Measurements from ENCODE around the gene DNM1L.
"Not testable (repeated sequence)": the region's sequence is repeated elsewhere in the genome, so short reads cannot be mapped to it uniquely, and the experiment has no call there.

DNM1L gene

DNA sequence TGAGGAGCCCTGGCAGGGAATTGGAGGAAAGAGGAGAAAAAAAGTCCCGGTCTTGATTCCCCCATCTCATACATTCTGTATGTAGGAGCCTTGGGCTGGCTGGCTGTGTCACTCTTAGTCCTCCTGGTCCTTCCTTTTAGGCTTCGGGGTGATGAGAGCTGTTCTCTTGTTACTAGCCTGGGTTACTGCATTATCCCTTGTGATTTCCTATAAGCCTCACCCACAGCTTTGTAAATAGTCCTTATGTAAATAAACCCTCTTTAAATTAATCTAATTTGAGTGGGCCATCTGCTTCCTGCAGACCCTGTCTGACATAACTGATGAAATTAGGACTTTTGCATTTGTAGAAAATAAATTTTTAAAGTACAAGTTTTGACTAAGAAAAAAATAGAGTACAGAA lies 19.2 kb downstream of the DNM1L start:
- DNase-seq: peak; percentile 42

DNA sequence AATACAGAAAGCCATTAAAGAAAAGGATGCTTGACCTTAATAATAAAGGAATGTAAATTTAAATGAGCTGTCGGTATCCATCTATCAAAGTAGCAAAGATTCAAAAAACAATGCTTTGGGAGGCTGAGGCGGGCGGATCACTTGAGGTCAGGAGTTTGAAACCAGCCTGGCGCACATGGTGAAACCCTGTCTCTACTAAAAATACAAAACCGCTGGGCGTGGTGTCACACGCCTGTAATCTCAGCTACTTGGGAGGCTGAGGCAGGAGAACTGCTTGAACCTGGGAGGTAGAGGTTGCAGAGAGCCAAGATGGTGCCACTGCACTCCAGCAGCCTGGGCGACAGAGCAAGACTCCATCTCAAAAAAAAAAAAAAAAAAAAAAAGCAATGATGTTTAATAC lies 20.3 kb downstream of the DNM1L start:
- DNase-seq: not testable (repeated sequence)

DNA sequence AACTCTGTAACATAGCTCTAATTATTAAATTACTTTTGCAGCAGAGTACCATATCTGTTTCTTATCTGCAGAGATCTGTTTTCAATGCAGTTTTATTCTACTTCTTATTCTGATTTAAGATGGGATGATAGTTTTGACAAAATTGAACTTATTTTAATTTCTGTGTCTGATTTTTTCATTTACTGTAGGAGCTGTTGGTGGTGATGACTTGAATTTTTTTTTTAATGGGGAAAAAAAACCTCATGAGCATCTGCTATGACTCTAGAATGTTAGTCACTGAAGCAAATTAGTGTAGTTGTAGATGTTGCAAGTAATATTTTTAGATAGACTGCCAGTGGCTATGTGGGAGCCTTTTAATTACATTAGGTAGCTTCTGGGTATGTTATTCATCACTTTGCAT lies 23.4 kb downstream of the DNM1L start:
- no peak for DNase-seq

DNA sequence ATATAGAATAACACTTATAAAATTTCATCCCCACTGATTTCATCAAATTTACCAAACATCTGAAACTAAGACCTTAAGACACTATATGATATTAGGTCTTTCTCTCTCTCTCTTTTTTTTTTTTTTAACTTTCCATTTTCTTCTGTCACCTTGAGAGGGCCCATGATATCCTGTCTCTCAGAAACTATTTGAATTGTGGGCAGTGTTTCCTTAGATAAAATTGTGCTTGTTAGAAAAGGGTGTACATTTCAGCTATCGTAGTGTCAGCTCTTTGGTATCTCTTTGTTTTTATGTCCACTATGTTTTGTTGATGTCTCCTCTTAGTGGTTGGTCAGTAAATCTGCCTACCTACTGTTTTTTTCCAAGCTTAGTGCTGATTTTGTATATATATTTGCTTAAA lies 23.8 kb downstream of the DNM1L start:
- no peak for DNase-seq

DNA sequence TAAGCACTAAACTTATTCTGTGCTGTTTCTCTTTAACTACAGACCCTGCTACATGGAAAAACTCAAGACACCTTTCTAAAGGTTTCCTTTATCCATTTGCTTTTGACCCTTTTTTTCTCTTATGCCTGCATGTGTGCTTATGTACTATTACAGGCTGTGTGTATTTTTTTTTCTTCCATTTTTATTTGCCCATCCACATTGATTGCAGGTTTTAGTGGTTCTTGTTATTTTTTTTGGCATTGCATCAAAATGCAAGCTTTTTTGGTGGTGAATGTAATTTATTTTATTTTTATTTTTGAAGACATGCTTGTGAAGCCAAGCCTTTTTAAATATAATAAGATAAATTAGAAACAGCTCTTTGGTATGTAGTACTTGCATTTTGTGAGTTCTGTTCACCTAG lies 26.7 kb downstream of the DNM1L start:
- DNase-seq: no peak

DNA sequence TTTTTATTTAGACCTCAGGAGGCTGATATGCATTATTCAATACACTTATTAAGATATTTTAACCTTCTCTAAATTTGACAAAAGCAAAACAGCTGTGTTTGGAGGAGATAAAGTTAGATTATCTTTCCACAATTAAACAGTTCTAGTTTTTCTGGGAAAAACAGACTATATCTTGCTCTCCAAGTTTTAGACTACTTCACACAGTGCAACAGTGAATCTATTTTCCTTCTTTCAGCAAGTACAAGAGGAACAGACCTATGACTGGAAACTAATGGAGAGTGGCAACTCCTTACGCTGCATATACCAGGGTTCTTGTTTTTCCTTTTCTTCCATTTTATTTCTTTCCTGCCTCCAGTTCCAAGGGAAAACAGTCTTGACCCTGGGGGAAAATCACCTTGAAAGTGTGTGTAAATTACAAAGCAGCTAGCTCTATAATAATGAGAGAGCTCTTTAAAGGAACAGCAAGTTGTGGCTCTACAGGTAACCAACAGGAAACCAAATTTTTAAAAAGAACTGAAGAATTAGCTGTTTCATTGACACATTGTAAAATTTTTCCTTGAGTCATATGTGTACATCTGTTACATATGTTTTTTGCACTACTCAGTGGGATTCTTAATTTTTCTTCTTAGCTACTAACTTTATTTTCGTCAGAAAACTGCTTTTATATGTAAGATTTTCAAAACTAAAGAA lies 27.4 kb downstream of the DNM1L start:
- DNase-seq: no peak

DNA sequence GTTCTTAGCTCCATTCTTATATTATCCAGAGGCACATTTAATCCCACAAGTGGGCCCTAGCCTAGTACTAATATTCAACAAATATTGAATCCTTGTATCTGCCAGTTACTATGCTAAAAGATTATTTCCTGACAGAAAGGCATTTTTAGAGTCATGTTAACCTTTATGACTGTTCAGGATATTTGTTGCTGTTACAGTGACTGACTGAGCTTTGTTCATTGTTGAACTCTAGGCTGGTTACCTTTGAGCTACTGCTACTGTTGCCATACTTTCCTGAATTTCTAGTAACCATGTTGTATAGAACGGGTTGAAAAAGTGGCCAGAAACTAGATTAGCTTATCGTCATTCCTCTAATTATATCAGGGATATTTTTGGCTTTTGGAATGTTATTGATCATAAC lies 29.8 kb downstream of the DNM1L start:
- DNase-seq: no peak

DNA sequence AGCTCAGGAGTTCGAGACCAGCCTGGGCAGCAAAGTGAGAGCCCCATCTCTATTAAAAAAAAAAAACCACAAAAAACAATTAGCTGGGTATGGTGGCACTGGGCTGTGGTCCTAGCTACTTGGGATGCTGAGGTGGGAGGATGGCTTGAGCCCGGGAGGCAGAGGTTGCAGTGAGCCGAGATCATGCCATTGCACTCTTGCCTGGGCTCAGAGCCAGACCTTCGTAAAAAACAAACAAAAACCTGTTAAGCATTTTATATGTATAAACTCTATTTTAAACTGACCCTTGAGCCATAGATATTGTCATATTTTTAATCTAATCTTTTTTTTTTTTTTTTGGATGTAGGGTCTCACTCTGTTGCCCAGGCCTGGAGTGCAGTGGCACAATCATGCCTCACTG lies 35.7 kb downstream of the DNM1L start:
- no peak for DNase-seq

DNA sequence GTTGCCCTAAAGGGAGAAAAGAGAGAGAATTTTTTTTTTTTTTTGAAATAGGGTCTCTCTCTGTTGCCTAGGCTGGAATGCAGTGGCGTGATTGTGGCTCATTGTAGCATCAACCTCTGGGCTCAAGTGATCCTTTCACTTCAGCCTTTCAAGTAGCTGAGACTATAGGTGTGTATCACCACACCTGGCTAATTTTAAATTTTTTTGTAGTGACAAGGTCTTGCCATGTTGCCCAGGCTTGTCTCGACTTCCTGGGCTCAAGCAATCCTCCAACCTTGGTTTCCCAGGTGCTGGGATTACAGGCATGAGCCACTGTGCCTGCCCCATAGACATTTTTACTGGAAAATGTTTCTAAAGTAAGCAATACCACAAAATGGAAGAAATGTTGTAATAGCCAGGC lies 39.8 kb downstream of the DNM1L start:
- DNase-seq: no peak

DNA sequence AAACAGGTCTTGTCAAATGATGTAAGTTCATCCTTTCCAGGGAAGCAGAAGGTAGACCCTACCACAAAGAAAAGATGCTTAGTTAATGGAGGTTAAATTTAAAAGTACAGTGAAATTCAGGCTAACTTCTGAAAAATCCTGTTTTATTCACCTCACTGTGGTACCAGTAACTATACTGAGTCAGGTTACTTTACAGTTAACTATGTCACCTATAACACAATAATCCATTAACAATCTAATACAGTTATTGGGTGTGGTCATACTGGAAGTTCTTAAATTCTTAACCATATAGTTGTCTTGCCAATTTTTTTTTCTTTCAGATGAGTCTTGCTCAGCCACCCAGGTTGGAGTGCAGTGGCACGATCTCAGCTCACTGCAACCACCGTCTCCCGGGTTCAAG lies 46.2 kb downstream of the DNM1L start:
- DNase-seq: not testable (repeated sequence)

DNA sequence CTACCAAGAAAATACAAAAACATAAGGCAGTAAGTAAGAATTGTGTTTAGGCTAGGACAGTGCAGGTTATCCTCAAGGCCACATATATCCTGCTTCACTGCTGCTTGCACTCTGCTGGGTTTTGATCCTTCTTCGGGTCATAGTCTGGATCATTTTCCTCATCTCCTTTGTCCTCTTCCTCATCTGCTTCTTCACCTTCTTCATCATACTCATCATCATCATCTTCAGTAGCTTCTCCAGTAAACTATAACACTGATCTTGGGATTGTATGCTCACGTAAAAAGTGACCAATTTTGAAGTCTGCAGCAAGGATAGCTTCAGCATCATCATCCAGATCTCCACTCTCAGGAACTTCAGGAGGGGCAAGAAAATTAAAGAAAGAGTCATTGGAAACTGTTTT lies 47.2 kb downstream of the DNM1L start:
- DNase-seq: no peak

DNA sequence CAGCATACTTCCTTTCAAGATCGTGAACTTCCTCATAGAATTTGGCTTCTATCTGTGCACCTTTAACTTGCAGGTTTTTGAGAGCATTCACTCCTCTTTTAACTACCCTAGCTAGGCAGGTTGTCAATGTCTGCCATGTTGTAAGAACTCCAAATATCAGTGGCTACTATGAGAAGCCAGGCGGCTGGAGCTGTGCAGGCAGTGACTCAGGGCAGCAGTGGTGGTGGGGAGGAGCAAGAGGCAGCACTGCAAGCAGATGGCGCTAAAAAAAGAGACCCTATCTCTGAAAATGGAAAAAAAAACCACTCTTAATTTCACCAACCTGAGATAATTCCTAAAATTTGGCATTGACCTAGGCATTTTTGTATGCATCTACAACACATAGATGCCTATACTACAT lies 48.1 kb downstream of the DNM1L start:
- DNase-seq: no peak

DNA sequence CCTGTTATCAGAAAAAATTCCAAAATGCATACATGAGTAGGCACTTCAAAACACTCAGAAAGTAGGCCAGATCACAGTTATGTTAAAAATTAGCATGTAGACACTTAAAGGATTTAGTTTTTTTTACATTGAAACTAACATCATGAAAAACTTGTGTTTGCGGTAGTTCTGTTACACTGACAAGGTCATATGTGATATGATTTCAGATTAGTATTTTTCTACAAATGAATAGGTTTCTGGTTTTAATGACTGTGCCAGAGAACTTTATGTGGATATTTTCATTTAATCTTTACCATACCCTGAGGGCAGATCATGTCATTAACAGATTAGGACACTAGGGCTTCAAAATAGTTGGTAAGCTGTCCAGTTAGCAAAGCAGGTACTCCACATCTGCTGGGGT lies 55.9 kb downstream of the DNM1L start:
- no peak for DNase-seq

DNA sequence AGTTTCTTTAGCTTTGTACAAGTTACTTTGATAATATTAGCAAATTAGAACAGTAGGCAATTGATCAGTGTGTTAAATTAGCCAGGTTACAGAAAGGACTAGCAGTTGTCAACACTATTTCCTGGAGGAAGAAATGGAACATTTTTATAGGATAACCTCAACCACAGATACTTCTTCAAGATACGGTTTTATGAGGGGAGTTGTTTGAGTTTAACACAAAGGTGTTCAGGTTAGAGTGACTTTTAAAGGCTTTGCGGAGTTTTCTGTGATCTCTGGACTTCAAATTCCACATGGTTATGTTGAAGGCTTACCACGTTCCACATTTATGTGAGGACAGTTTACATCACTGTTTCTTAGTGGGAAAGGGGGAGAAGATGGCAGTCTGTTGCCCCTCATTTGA lies 57.3 kb downstream of the DNM1L start:
- DNase-seq: no peak

DNA sequence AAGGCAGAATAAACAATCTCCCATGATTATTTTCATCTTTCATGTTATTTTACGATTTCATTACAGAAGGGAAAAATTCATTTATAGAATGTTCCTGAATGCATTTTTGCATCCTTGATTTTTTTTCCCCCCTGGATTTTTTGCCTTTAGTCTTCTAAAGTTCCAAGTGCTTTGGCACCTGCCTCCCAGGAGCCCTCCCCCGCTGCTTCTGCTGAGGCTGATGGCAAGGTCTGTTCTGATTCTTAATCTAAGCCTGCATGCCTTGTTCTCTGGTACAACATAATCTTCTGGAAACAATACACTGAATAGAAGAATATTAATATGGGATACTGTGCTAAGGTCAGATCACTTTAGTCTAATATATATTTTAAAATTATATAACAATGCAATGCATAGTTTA lies 58.6 kb downstream of the DNM1L start:
- DNase-seq: no peak

DNA sequence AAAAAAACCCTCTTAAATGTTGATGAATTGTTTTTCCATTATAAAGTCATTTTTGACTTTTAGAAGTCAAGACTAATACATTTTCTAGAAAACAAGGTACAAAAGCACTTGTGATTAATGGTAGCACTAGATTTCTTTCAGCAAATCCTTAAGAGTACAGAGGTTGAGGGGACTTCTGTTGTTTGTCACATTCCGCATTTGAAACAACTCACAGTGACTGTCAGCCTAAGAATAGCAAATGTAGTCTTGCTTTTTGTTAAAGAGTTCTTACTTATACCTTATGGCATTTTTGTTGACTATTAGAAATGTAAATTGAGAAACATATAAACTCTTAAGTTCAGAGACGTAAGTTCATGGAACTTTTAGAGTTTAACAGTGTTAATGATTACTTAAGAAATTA lies 60.2 kb downstream of the DNM1L start:
- no peak for DNase-seq

DNA sequence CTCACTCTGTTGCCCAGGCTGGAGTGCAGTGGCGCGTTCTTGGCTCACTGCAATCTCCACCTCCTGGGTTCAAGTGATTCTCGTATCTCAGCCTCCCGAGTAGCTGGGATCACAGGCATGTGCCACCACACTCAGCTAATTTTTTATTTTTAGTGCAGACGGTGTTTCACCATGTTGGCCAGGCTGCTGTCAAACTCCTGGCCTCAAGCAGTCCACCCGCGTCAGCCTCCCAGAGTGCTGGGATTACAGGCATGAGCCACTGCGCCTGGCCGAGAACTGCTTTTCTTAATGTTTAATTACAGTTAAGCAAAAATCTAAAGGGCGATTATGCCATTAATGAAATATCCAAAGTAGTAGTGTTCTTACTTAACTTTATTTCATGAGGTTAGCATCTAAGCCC lies 63.0 kb downstream of the DNM1L start:
- no peak for DNase-seq

DNA sequence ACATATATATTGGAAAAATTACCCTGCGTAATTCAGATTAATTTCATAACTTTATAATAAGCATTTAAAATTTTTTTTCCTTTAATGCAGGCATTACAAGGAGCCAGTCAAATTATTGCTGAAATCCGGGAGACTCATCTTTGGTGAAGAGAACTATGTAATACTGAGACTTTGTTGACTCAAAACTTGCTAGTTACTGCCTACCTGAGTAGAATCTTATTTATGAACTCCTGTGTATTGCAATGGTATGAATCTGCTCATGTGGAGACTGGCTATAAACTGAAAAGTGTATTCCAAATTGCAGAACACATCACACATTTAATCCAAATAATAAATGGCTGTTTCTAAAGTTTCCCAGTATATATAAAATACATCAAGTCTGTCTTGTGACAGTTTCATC lies 64.2 kb downstream of the DNM1L start:
- no peak for DNase-seq

DNA sequence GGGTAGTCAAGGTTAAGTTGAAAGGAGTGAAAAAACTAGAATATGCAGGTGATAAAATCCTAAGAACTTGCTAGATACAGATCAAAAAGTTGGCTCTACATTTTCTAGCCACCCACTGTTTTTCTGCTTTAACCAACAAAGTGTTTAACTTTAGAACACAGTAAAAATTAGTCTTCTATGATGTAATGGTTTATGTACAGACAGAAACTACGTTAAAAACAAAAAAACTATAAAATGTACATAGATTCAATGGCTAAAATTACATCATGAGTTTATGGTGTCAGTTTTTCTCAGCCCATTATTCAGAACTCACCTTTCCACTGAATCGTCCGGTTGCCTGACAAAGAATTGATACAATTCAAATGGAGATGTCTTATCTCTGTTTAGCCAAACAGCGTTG lies 74.5 kb downstream of the DNM1L start:
- no peak for DNase-seq

DNA sequence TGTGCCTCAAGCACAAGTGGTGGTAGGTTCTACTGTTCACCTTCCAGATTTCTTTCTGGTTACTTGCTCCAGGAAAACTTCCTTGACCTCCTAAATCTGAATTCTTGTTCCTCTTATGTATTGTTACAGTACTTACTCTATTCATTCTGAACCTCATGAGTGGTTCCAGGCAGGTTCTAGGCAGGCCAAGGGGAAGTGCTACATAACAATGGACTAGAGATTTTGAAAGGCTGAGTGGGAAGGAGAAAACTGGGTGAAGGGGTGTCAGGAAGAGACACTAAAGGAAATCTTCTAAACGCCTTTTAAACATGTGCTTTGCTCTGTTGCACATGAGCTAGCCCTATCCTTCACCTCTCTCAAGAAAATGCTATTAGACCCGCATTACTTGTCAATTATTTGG lies 75.0 kb downstream of the DNM1L start:
- no peak for DNase-seq

DNA sequence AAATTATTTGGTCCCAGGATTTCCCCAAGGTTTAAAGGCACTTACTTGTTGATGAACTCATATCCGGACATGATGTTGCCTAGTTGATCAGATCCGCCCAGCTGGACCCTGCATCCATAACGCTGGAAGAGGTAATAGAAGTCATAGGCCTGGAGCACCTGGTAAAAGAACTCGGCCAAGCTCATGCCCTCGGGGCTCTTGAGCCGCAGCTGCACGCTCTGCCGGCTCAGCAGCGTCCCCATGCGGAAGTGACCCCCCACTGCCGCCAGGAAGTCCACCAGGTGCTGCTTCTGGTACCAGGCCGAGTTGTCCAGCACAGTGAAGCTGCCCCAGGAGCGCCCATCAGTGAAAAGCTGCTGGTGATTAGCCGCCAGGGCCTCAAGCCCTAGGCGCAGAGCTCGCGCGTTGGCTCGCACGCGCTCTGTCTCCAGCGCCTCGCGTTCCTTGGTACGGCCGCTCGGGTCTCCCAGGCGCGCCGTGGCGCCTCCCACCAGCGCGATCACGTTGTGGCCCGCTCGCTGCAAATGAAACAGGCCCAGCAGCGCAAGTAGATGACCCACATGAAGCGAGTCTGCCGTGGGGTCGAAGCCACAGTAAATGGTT lies 76.1 kb downstream of the DNM1L start:
- peak; percentile 79 for DNase-seq

DNA sequence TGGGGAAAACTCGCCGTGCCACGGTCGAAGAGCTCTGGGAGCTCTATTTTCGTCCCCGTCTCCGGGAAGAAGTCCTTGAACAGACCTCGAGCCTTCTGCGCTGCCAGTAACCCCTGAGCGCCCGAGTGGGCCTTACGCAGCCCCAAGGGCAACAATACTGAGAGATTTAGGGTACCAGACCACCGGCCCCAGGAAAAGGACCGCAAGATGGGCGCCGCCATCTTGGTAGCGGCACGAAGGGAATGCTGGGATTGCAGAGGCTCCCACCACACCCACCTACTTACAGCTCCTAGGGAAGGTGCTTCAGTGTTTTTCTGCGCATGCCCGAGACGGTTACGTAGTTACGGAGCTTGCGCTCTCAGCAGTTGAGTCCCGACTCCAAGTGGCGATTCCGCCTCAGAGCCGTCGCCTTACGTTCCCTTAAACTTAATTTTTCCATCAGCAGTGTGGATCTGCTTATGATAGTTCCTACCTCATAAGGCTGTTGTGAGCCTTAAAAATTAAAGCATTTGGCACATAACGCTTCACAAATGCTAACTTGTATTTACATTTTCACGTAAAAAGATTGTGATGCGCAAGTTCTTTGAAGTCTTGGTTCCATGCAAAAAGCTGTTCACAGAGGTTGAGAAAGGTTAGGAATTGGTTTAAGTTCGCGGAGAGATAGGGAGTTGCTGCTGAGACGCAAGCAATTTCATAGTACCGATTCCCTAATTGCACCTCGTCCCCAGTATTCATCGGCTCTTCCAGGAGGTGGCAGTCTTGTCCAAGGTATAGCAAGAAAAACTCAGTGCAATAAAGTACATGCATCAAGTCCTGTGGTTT lies 76.8 kb downstream of the DNM1L start, which contains the start of gene YARS2:
YARS2 (minus strand) TSS at position 244 of the 822 bp plus-strand sequence; CDS start at position 221, 23 bp downstream.
- peak; percentile 93 for DNase-seq

DNA sequence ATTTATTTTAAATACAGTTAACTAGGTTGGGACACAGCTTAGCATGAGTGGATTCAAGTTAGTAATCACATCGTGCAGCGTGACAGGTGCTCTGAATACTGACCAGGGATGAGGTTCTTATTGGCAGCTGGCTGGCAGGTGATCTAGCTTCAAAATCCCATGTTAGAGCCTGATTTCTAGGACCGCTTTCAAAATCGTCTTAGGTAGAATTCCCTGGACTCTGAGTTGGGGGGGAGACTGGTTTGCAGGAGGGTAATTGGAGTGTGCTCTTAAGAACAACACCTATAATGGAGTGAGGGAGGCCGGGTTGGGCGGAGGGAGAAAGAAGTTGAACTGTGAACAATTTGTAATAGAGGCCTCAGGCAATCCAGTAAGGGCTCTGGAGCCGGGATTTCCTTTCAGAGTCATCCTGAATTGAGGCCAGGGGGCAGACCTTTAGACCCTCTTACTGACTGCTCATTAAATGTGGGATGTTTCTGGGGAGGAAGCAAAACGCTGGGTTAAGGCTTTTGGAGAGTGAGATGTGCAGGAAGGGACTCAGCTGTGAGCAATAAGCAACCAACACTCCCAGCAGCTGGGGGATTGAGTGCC lies 77.5 kb downstream of the DNM1L start:
- no peak for DNase-seq

DNA sequence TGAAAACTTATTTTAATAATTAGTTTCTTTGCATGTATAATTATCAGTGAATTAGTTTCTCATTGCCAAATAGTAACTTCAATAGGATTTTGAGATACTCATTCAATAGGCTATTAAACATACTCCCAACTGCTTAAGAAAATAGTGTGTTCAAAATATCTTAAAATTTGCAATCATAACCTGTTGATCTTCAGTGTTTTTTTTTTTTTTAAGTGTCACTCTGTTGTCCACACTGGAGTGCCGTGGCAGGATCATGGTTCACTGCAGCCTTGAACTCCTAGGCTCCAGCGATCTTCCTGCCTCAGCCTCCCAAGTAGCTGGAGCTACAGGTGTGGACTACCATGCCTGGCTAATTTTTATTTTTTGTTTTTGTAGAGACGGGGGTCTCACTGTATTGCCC lies 78.1 kb downstream of the DNM1L start:
- DNase-seq: no peak
